Measurements from ENCODE around the gene ABTB2. TPM values are rescaled to one million over a fixed set of nuclear protein-coding genes. Genes with fewer than 3 reads are reported as not detected.
A peak's percentile ranks its signal among the peaks of the same experiment; 100 is the strongest.

The ABTB2 gene
- total and polyA plus RNA-seq, 4 donors, result 0.73 to 3.3 (median 2.7) TPM

GRCh38 chr11:34185926-34186841 lies 171.6 kb downstream of the ABTB2 start:
- 68 to 80% methylated on average over 22 of the region's 22 CpGs for WGBS, 2 donors
- H3K4me3 ChIP-seq, result no peak overlapping the region
- peak overlapping the region in 1 of 2 donors; percentile 16 for H3K9ac ChIP-seq (ENCODE audit: insufficient read depth in 1 of 2, low read length in 2 of 2)
- peaks cover 0 to 34% (median 6%) of the 10 kb centered on the region in 5 donors for H3K4me1 ChIP-seq (ENCODE audit: control insufficient read depth in 5 of 5, insufficient read depth in 5 of 5, low read length in 5 of 5)
- no peaks in the 10 kb centered on the region for H3K27me3 ChIP-seq (ENCODE audit: control insufficient read depth in 3 of 3, insufficient read depth in 3 of 3, low read length in 2 of 3)
- ATAC-seq (ENCODE audit: insufficient read depth, low FRiP score), result no peak
- DNase-seq, result peak; percentile 55 to 73 (median 66)
- H3K9me3 ChIP-seq (ENCODE audit: control insufficient read depth in 4 of 4, insufficient read depth in 3 of 4, low read length in 3 of 4), result no peaks in the 10 kb centered on the region
- H3K36me3 ChIP-seq (ENCODE audit: control insufficient read depth in 4 of 4, insufficient read depth in 4 of 4, low read length in 4 of 4), result no peaks in the 10 kb centered on the region
- no peak for TF ChIP-seq CTCF (IDR thresholded peaks at IDR 0.05; ENCODE audit: control extremely low read depth, extremely low read depth)
- no peak overlapping the region for H3K27ac ChIP-seq (ENCODE audit: low read depth in 1 of 2, low read length in 1 of 2)

GRCh38 chr11:34184505-34185015 lies 173.2 kb downstream of the ABTB2 start:
- no peak overlapping the region for H3K4me3 ChIP-seq
- H3K9ac ChIP-seq (ENCODE audit: insufficient read depth in 1 of 2, low read length in 2 of 2), result no peak overlapping the region
- H3K4me1 ChIP-seq (ENCODE audit: control insufficient read depth in 5 of 5, insufficient read depth in 5 of 5, low read length in 5 of 5), result peaks cover 0 to 47% (median 10%) of the 10 kb centered on the region in 5 donors
- H3K27ac ChIP-seq (ENCODE audit: low read depth in 1 of 2, low read length in 1 of 2), result no peak overlapping the region
- TF ChIP-seq CTCF (IDR thresholded peaks at IDR 0.05; ENCODE audit: control extremely low read depth, extremely low read depth), result no peak
- DNase-seq (no peak), ATAC-seq (ENCODE audit: insufficient read depth, low FRiP score) (no peak)
- H3K36me3 ChIP-seq (ENCODE audit: control insufficient read depth in 4 of 4, insufficient read depth in 4 of 4, low read length in 4 of 4), result no peaks in the 10 kb centered on the region
- 86 to 91% methylated on average over 14 of the region's 14 CpGs for WGBS, 2 donors
- H3K27me3 ChIP-seq (ENCODE audit: control insufficient read depth in 3 of 3, insufficient read depth in 3 of 3, low read length in 2 of 3), result no peaks in the 10 kb centered on the region
- H3K9me3 ChIP-seq (ENCODE audit: control insufficient read depth in 4 of 4, insufficient read depth in 3 of 4, low read length in 3 of 4), result no peaks in the 10 kb centered on the region

GRCh38 chr11:34183848-34184391 lies 173.9 kb downstream of the ABTB2 start:
- Histone ChIP-seq H3K36me3 (ENCODE audit: control insufficient read depth in 4 of 4, insufficient read depth in 4 of 4, low read length in 4 of 4) (no peaks in the 10 kb centered on the region), H3K9me3 (ENCODE audit: control insufficient read depth in 4 of 4, insufficient read depth in 3 of 4, low read length in 3 of 4) (no peaks in the 10 kb centered on the region), H3K27me3 (ENCODE audit: control insufficient read depth in 3 of 3, insufficient read depth in 3 of 3, low read length in 2 of 3) (no peaks in the 10 kb centered on the region), H3K27ac (ENCODE audit: low read depth in 1 of 2, low read length in 1 of 2) (no peak overlapping the region), H3K4me3 (no peak overlapping the region), H3K9ac (ENCODE audit: insufficient read depth in 1 of 2, low read length in 2 of 2) (no peak overlapping the region), H3K4me1 (ENCODE audit: control insufficient read depth in 5 of 5, insufficient read depth in 5 of 5, low read length in 5 of 5) (peaks cover 0 to 51% (median 8%) of the 10 kb centered on the region in 5 donors)
- 85 to 94% methylated on average over 9 of the region's 9 CpGs for WGBS, 2 donors
- DNase-seq, result no peak
- ATAC-seq (ENCODE audit: insufficient read depth, low FRiP score), result no peak
- no peak for TF ChIP-seq CTCF (IDR thresholded peaks at IDR 0.05; ENCODE audit: control extremely low read depth, extremely low read depth)
